Measurements from ENCODE around the gene TIAM1.

The TIAM1 gene

DNA sequence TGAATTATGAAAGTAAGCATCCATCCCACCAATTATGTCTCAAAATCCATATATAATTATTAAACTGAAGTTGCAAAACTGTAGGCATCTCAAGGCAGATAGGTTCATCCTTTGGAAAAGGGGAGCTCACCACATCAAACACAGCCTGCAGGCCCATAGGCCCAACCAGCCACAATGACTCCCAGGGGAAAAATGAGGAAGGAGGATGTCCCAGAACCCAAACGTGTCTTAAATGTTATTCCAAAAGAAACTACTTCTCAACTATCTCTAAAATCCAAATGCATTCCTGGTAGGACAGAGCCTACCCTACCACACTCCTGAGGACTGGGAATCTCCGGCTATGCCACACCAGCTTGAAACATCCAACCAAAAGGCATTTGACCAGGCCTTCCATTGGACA, 12.8 kb downstream of the TIAM1 start:
- TF ChIP-seq ZNF274 (IDR thresholded peaks at IDR 0.05; ENCODE audit: low read depth, low read length) = no peak

DNA sequence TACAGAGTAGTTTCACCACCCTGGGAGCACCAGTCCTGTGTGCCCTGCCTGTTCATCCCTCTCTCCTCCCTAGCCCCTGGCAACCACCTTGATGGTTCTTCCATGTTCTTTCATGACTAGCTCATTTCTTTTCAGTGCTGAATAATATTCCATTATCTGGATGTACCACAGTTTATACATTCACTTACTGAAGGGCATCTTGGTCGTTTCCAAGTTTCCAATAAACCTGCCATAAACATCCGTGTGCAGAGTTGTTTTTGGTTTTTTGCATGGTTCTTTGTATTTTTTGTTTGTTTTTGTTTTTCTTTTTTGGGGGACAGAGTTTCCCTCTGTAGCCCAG, 13.9 kb downstream of the TIAM1 start:
- no peak for TF ChIP-seq ZNF274 (IDR thresholded peaks at IDR 0.05; ENCODE audit: low read depth, low read length)
- H3K4me3 ChIP-seq (ENCODE audit: low read length) = no peak overlapping the region

More for the DNA sequence above, 12.8 kb downstream of the TIAM1 start:
- H3K4me3 ChIP-seq (ENCODE audit: low read length) = no peak overlapping the region

DNA sequence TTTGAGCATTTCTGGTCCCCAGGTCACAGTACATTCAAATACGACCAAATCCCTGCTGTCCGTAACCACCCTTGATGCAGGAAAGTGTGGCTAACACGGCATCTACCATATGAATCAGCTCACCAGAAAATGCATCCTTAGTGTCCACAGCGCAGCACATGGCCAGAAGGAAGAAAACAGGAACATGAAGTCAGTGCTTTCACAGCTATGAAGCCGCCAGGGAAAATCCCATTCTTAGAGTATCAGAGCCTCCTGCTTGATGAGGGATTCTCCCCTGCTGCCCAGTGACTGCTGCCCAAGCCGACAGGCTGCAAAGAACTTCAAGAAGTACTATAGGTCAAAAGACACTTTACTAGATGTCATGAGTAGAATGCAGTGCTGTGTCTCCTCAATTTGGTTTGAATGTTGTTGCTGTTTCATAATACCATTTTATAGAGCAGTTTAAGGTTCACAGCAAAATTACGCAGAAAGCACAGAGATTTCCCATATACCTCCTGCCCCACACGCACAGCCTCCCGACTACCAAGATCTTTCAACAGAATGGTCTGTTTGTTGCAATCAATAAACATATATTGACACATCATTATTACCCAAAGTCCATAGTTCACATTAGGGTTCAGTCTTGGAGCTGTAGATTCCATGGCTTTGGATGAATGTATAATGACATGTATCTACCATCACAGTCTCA, 14.5 kb downstream of the TIAM1 start:
- H3K4me3 ChIP-seq (ENCODE audit: low read length) = no peak overlapping the region
- TF ChIP-seq ZNF274 (IDR thresholded peaks at IDR 0.05; ENCODE audit: low read depth, low read length) = no peak

DNA sequence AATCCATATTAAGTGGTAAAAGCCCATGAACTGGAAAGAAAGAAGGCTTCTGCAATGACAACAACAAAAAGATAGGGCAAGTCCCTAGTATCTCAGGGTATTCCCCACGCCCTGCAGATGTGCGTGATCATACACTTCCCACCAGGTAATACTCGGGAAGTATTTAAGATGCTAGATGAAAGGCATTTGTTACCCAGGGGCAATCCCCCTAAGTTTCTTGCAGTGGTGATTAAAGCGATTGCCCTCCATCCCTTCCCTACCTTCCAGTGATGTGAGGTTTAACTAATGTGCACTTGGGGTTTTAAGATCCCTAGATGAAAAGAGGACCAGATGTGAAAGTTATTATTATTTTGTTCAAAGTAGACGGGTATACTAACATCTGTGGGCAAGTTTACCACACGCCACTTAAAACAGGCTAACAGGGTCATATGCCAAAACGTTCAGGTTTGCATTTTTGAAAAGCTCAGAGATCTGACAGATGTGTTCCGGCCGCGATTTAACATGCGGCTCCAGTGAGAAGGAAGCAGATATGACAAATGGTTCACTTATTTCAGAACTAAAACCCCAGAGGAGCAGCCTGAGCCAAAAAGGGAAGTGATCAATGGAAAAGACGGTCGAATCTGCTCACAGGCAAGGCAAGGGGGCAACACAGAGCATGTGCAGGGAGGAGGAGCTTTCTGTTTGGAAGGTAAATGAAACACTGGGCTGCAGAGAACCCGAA, 17.4 kb downstream of the TIAM1 start:
- no peak for TF ChIP-seq ZNF274 (IDR thresholded peaks at IDR 0.05; ENCODE audit: low read depth, low read length)
- peak overlapping the region; percentile 41; the same call in 1 of the 2 replicates for H3K4me3 ChIP-seq (ENCODE audit: low read length)

DNA sequence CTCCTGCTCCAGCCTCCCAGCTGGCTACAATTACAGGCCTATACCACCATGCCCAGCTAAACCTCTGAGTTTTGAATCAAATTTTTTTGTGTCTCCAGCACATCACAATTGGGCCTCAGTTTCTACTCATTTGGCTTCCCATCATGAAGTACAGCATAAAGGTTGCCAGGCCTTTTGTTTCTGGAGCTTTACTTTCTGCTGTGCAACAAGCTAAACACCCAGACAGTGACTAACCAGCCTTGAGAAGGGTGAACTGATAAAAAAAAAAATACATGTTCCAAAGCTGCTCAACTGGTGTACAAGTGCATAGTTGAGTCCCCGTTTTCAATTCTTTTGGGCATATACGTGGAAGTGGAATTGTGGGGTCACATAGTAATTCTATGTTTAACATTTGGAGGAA, 25.1 kb downstream of the TIAM1 start:
- TF ChIP-seq ZNF274 (IDR thresholded peaks at IDR 0.05; ENCODE audit: low read depth, low read length) = no peak

DNA sequence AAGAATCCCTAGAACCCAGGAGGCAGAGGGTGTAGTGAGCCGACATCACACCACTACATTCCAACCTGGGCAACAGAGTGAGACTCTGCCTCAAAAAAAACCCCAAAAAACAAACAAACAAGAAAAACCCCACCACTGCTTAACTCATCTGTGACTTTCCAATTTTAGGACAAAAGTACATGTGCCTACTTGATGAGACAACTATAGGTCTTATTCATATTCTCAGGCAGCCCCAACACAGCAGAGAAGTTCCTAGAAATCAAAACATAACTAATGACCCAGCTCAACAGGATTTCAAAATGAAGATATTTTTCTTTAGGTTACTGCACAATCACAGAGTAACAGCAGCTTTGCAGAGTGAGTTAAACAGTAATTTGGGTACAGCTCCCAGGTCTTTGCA, 26.4 kb downstream of the TIAM1 start:
- TF ChIP-seq ZNF274 (IDR thresholded peaks at IDR 0.05; ENCODE audit: low read depth, low read length) = no peak
- no peak overlapping the region for H3K4me3 ChIP-seq (ENCODE audit: low read length)

More for the DNA sequence above, 25.1 kb downstream of the TIAM1 start:
- H3K4me3 ChIP-seq (ENCODE audit: low read length) = no peak overlapping the region

DNA sequence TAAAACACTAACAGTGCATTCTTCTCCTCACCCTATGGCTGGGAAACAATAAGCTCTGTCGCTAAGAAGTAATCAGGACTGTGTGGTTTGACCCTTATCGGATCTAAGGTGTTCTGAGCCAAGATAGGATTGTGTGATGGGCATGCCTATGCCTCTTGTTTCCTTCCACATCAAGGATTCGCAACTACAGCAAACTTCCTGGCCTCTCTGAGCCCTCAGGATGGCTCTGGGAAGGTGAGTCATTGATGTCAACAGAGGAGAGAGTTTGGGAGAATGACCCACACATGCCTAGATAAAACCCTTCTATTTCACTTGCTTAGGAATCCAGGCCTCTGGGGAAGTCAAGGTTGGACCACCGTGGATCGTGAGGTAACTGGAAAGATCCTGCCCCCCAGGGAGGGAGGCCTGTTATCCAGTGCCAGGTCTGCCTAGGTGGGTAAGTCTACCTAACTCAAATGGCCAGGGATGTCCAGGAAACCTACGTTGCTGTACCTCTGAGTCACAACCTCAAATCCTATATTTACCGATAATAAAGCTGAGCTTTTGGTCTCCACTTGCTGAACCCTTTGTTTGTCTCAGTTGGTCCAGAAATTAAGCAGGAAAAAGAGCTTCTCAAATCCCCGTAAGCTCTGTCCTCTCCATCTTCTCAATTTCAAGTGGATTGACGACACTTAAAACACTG, 27.4 kb downstream of the TIAM1 start:
- H3K4me3 ChIP-seq (ENCODE audit: low read length) = no peak overlapping the region
- no peak for TF ChIP-seq ZNF274 (IDR thresholded peaks at IDR 0.05; ENCODE audit: low read depth, low read length)

DNA sequence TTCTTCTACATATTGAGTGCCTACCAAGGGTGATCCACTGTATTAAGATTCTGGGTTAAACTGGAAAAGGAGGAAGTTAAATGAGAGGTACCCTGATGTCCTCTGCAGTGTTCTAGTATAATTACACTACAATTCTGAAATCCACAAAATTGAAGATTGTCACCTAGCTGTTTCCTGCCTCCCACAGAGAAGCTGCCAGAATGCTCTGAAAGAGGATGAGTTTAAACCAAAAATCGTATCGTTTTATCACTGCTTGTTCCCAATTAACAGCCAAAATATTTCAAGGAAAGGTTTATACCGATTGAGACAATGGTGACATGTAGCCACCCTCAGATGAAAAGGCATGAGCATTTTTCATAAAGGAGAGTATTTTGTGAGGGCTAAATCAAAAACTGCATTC, 28.0 kb downstream of the TIAM1 start:
- TF ChIP-seq ZNF274 (IDR thresholded peaks at IDR 0.05; ENCODE audit: low read depth, low read length) = no peak
- H3K4me3 ChIP-seq (ENCODE audit: low read length) = no peak overlapping the region

DNA sequence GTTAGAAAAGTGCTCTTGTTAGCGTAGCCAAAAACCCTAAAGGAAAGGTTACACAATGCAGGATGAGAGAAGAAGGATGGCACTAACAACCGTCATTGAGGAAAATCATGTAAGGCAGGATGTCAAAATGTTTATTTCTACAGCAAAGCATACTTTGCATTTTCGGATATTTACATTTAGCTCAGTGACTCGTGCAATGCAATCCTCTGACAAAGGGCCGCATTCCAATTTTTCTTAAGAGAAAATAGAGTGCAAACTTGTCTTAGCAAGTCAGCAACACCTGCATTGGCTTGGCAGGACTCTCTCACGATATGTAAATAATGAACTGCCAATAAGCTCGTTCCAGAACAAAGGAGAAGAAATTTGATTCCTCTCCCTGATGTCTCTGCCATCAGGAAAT, 33.3 kb downstream of the TIAM1 start:
- no peak for TF ChIP-seq ZNF274 (IDR thresholded peaks at IDR 0.05; ENCODE audit: low read depth, low read length)
- H3K4me3 ChIP-seq (ENCODE audit: low read length) = no peak overlapping the region

DNA sequence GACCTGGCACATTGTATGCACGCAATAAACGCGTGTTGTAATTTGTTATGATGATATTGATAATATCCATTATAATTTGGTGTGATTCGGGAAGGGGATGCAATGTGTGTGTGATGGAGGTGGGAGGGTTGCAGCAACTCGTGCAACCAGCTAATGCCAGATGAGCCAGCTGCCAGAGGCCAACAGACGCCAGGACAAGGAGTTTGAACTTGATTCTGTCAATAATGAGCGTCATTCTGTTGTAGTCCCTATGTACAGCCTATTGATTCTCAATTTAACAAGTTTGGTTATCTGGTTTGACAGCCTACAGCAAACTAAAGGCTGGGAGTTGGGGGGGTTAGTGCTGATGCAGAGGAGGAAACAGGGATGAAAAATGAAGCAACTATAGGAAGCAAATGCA, 35.5 kb downstream of the TIAM1 start:
- TF ChIP-seq ZNF274 (IDR thresholded peaks at IDR 0.05; ENCODE audit: low read depth, low read length) = no peak
- no peak overlapping the region for H3K4me3 ChIP-seq (ENCODE audit: low read length)

DNA sequence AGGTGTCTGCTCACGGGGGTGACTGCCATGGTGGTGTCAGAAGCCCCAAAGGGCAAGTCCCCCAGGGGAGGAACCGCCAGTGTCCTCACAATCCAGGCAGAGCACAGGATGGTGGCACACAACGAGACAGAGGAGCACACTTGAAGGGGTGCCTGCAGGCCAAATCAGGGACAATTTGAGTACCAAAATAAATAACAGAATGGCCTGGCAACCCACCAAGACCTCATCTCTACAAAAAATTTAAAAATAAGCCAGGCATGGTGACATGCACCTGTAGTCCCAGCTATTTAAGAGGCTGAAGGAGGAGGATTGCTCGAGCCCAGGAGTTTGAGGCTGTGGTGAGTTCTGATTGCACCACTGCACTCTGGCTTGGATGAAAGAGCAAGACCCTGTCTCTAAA, 38.2 kb downstream of the TIAM1 start:
- H3K4me3 ChIP-seq (ENCODE audit: low read length) = no peak overlapping the region
- no peak for TF ChIP-seq ZNF274 (IDR thresholded peaks at IDR 0.05; ENCODE audit: low read depth, low read length)

DNA sequence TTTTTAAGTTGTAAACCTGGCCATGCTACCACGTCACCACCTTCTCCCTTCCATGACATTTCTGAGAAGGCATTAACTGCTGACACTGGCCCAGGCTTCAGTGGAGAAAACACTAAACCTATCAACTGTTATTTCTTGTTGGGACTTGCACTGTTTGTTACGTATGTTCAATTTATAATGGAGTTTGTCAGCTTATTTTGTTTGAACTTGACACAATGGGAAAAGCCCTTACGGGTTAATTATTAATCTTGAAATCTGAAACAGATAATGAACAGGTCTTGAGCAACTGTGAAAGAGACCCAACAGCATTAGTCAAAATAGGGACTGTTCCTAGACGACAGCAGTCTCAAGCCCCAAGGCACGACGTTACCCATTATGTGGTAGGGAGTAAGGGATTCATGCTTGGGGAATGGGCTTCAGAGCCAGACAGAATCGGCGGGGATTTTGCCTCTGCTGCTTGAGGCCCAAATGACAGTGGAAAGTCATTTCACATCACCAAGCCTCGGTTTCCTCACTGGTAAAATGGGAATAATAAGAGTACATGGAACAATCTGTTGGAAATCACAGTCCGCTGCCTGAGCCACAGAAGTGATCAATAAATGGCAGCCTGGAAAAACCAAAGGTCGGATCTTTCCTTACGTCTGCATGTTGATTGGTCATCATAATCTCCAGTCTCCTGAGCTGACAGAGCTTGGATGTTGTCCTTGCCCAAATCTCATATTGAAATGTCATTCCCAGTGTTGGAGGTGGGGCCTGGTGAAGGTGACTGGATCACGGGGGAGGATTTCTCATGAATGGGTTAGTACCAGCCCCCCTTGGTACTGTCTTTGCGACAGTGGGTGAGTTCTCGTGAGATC, 44.5 kb downstream of the TIAM1 start:
- no peak for TF ChIP-seq ZNF274 (IDR thresholded peaks at IDR 0.05; ENCODE audit: low read depth, low read length)
- no peak overlapping the region for H3K4me3 ChIP-seq (ENCODE audit: low read length)

DNA sequence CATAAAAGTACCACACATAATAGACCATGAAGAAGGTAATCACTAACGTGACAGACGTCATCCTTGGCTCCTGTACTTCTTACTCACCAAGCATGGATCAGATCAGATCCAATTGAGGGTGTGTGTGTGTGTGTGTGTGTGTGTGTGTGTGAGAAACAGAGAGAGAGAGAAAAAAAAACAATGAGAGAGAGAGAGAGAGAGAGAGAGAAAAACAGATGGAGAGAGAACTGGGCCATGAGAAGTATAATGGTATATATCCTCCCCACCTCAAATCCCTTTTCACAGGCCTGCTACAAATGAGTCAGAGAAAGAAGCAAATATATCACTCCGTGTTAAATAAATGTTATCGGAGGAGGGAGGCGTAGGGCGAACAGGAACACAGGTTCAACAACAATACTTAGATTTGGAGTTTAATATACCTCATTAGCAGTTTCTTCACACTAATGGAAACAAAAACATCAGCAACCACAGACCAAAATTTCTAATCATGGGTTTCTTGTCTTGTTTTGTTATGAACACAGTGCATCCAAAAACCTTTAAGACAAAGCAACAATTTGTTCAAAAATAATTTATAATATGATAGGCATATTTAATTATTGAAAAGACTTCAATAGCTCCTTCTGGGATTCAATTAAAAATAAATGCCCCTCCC, 45.3 kb downstream of the TIAM1 start:
- TF ChIP-seq ZNF274 (IDR thresholded peaks at IDR 0.05; ENCODE audit: low read depth, low read length) = no peak
- H3K4me3 ChIP-seq (ENCODE audit: low read length) = no peak overlapping the region

DNA sequence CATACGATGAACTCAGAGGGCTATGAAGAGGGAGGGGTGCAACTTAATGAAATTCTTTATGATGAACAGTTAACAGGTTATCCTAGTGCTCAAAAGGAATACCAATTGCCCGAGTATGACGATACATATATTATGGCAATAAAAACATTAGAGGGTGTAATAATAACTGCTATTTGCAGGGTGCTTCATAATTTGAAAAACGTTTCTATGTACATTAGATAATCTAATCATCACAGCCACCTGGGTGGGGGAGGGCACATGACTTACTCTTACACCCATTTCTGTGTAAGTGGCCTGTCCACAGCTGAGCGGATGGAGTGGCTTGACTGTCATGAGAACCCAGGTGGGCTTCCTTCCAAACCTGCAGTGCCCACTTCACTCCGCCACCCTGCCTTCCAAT, 46.3 kb downstream of the TIAM1 start:
- H3K4me3 ChIP-seq (ENCODE audit: low read length) = no peak overlapping the region
- TF ChIP-seq ZNF274 (IDR thresholded peaks at IDR 0.05; ENCODE audit: low read depth, low read length) = no peak
